Measurements from ENCODE around the gene EXO1. TPM values are rescaled to one million over a fixed set of nuclear protein-coding genes. Genes with fewer than 3 reads are reported as not detected.
A peak's percentile ranks its signal among the peaks of the same experiment; 100 is the strongest.

EXO1 gene
- 26.3 TPM for total RNA-seq (2021; ENCODE audit: unreplicated experiment)
- polyA plus RNA-seq (2012; ENCODE audit: insufficient read length) = 4.7 TPM
- percentile 77 among the genes with signal in this experiment for Bru-seq, nascent RNA
- percentile 72 among the genes with signal in this experiment for BruChase-seq, experiment 1, labeled RNA remaining after a 2-hour chase
- percentile 72 among the genes with signal in this experiment for BruChase-seq, experiment 2, labeled RNA remaining after a 6-hour chase
- long read RNA-seq, partial matches to known transcripts = 2 of 47 reads
- long read RNA-seq, other reads (novel, unspliced or antisense) = 45 of 47 reads

GRCh38 chr1:241847796-241848685 lies at the start of gene EXO1:
EXO1 (plus strand) TSS chr1:241848204; CDS start chr1:241850426, 2,222 bp downstream.
- Histone ChIP-seq H3K9me3 (ENCODE audit: control insufficient read depth, insufficient read depth, low read depth, low read length) (no peaks in the 10 kb centered on the region), H3K4me1 (ENCODE audit: control insufficient read depth, insufficient read depth, low read length) (peaks cover 18% of the 10 kb centered on the region), H3K27me3 (ENCODE audit: control insufficient read depth, insufficient read depth, low read length) (no peaks in the 10 kb centered on the region), H3K36me3 (ENCODE audit: control insufficient read depth, insufficient read depth, low read length) (peaks cover 18% of the 10 kb centered on the region), H3K27ac (ENCODE audit: low read length) (peak within 1 kb of the TSS; percentile 95), H3K4me3 (ENCODE audit: low read depth in 2 of 2, low read length in 2 of 2) (peak within 1 kb of the TSS; percentile 94 to 98)
- intact Hi-C loops (cut with micrococcal nuclease; ENCODE audit: unreplicated experiment) = no loop called here
- DNase-seq (ENCODE audit: low read depth, low spot score) (peak; percentile 79), ATAC-seq (peak; percentile 98)
- CTCF ChIA-PET = no interaction called here
- POLR2A ChIA-PET = no interaction called here
- TF ChIP-seq CTCF (IDR thresholded peaks at IDR 0.05) (peak; percentile 75), TCF7L2 (IDR thresholded peaks at IDR 0.05; ENCODE audit: low read depth, low read length) (peak; percentile 32; the same call in 1 of the 2 replicates), SIN3A (IDR thresholded peaks at IDR 0.05; ENCODE audit: borderline replicate concordance, insufficient read depth, low read depth, low read length) (peak; percentile 100), REST (IDR thresholded peaks at IDR 0.05; ENCODE audit: insufficient read depth in 1 of 2, low read depth in 2 of 2, low read length in 1 of 2) (no peak), POLR2AphosphoS5 (IDR thresholded peaks at IDR 0.05; ENCODE audit: low read depth, low read length) (peak; percentile 83)
- BruUV-seq (replicated peaks) = no TSS peak
- in situ Hi-C loops (cut with HindIII; ENCODE audit: low pct_unique_long_range_greater_than_20kb, low sequenced_read_pairs) = no loop called here

- no peak for TF ChIP-seq SIN3A (IDR thresholded peaks at IDR 0.05; ENCODE audit: borderline replicate concordance, insufficient read depth, low read depth, low read length)
- no peak for TF ChIP-seq POLR2AphosphoS5 (IDR thresholded peaks at IDR 0.05; ENCODE audit: low read depth, low read length)
- TF ChIP-seq TCF7L2 (IDR thresholded peaks at IDR 0.05; ENCODE audit: low read depth, low read length) = no peak
- TF ChIP-seq CTCF (IDR thresholded peaks at IDR 0.05) = no peak
- no peak for TF ChIP-seq REST (IDR thresholded peaks at IDR 0.05; ENCODE audit: insufficient read depth in 1 of 2, low read depth in 2 of 2, low read length in 1 of 2)
- ChIA-PET CTCF (no interaction called here), POLR2A (interaction anchor here (0.6 kb wide), 2 partner anchors 72 to 697 kb away, joined by 4 to 8 read pairs; no protein-coding TSS in a partner anchor)
- no peak for DNase-seq (ENCODE audit: low read depth, low spot score)
- Histone ChIP-seq H3K27ac (ENCODE audit: low read length) (no peak overlapping the region), H3K4me1 (ENCODE audit: control insufficient read depth, insufficient read depth, low read length) (no peaks in the 10 kb centered on the region), H3K36me3 (ENCODE audit: control insufficient read depth, insufficient read depth, low read length) (no peaks in the 10 kb centered on the region), H3K27me3 (ENCODE audit: control insufficient read depth, insufficient read depth, low read length) (no peaks in the 10 kb centered on the region), H3K9me3 (ENCODE audit: control insufficient read depth, insufficient read depth, low read depth, low read length) (no peaks in the 10 kb centered on the region), H3K4me3 (ENCODE audit: low read depth in 2 of 2, low read length in 2 of 2) (no peak overlapping the region)
- in situ Hi-C loops (cut with HindIII; ENCODE audit: low pct_unique_long_range_greater_than_20kb, low sequenced_read_pairs) (no loop called here), intact Hi-C loops (cut with micrococcal nuclease; ENCODE audit: unreplicated experiment) (no loop called here)
- no TSS peak for BruUV-seq (replicated peaks)
- ATAC-seq = no peak
These were observed 48.6 kb upstream of the EXO1 start for GRCh38 chr1:241799416-241799815.
